ENCODE data around the gene ARPIN.
"Not testable (repeated sequence)": the region's sequence is repeated elsewhere in the genome, so short reads cannot be mapped to it uniquely, and the experiment has no call there.

The ARPIN gene

GRCh38 chr15:89860431-89860830, 52.3 kb downstream of the ARPIN start:
- no peak for TF ChIP-seq CTCF (IDR thresholded peaks at IDR 0.05; ENCODE audit: extremely low read depth, missing control alignments)
- no peak for DNase-seq (ENCODE audit: low spot score)

- no peak for TF ChIP-seq CTCF (IDR thresholded peaks at IDR 0.05; ENCODE audit: extremely low read depth, missing control alignments)
- DNase-seq (ENCODE audit: low spot score) = no peak
Measured at GRCh38 chr15:89858661-89859458, 53.9 kb downstream of the ARPIN start.

- TF ChIP-seq CTCF (IDR thresholded peaks at IDR 0.05; ENCODE audit: extremely low read depth, missing control alignments) = no peak
Measured at GRCh38 chr15:89857673-89858072, 55.1 kb downstream of the ARPIN start.

GRCh38 chr15:89855948-89856347, 56.8 kb downstream of the ARPIN start:
- no peak for DNase-seq (ENCODE audit: low spot score)
- TF ChIP-seq CTCF (IDR thresholded peaks at IDR 0.05; ENCODE audit: extremely low read depth, missing control alignments) = no peak

More at GRCh38 chr15:89857673-89858072, 55.1 kb downstream of the ARPIN start:
- DNase-seq (ENCODE audit: low spot score) = no peak

GRCh38 chr15:89854863-89855262, 57.9 kb downstream of the ARPIN start:
- DNase-seq (ENCODE audit: low spot score) = not testable (repeated sequence)

GRCh38 chr15:89852342-89852995, 60.3 kb downstream of the ARPIN start:
- TF ChIP-seq CTCF (IDR thresholded peaks at IDR 0.05; ENCODE audit: extremely low read depth, missing control alignments) = no peak
- no peak for DNase-seq (ENCODE audit: low spot score)

- DNase-seq (ENCODE audit: low spot score) = peak; percentile 62
- no peak for TF ChIP-seq CTCF (IDR thresholded peaks at IDR 0.05; ENCODE audit: extremely low read depth, missing control alignments)
Measured at GRCh38 chr15:89851673-89852341, 60.9 kb downstream of the ARPIN start.

Measured in GM20000 (cell line).